Keratinocyte (primary cell): ENCODE measurements around the gene FIZ1. TPM values are rescaled to one million over a fixed set of nuclear protein-coding genes. Genes with fewer than 3 reads are reported as not detected.

ENCODE experiments used
- DNase-seq: peaks from one replicate; pipeline ENCODE4 v3.0.0-alpha.2; 2011; ENCODE audit warnings: low read depth, missing footprints, low spot score
- FAIRE-seq: peaks from 2 replicates; lab custom pipeline; 2011; peaks lifted over from hg19 to GRCh38; lab: Jason Lieb, UNC
- H2AFZ ChIP-seq: 2 replicates; pipeline ENCODE4 v1.6.0; 2012; ENCODE audit warnings: low read length, control low read depth, inconsistent platforms; ENCODE audit not compliant: control insufficient read depth
- H3K27ac ChIP-seq: 2 replicates; pipeline ENCODE4 v1.5.1; 2011; ENCODE audit warnings: low read length; ENCODE audit not compliant: control insufficient read depth, insufficient read depth
- H3K27me3 ChIP-seq: 3 replicates; pipeline ENCODE4 v1.6.0; 2011; ENCODE audit warnings: low read length; ENCODE audit not compliant: control insufficient read depth, insufficient read depth; ENCODE audit errors: extremely low read depth
- H3K36me3 ChIP-seq, 2 experiments: 2 replicates in 1 of 2; 3 replicates in 1 of 2; pipeline ENCODE4 v1.5.1; 2011; ENCODE audit warnings: low read length in 2 of 2, mild to moderate bottlenecking in 1 of 2; ENCODE audit not compliant: control insufficient read depth in 2 of 2, insufficient read depth in 2 of 2; ENCODE audit errors: extremely low read depth in 1 of 2
- H3K4me1 ChIP-seq: 3 replicates; pipeline ENCODE4 v1.5.1; 2011; ENCODE audit warnings: low read length; ENCODE audit not compliant: control insufficient read depth, insufficient read depth; ENCODE audit errors: extremely low read depth
- H3K4me2 ChIP-seq: 3 replicates; pipeline ENCODE4 v1.6.0; 2011; ENCODE audit warnings: low read depth, low read length; ENCODE audit not compliant: control insufficient read depth, insufficient read depth; ENCODE audit errors: extremely low read depth
- H3K4me3 ChIP-seq, 3 experiments: fragments of 200-600 bp in 1 of 3; sonication (generic) in 1 of 3; 2 replicates in 2 of 3; 3 replicates in 1 of 3; pipeline ENCODE4 v1.5.1; 2011 to 2016; ENCODE audit warnings: low read length in 3 of 3, mild to moderate bottlenecking in 3 of 3, control low read depth in 2 of 3, inconsistent platforms in 1 of 3, low read depth in 1 of 3, mixed read lengths in 1 of 3, mixed run types in 1 of 3, moderate library complexity in 1 of 3; ENCODE audit not compliant: control insufficient read depth in 2 of 3, insufficient read depth in 2 of 3; ENCODE audit errors: extremely low read depth in 1 of 3
- H3K79me2 ChIP-seq: 2 replicates; pipeline ENCODE4 v1.6.0; 2012; ENCODE audit warnings: low read length; ENCODE audit not compliant: control insufficient read depth, insufficient read depth
- H3K9ac ChIP-seq: 3 replicates; pipeline ENCODE4 v1.6.0; 2011; ENCODE audit warnings: low read length; ENCODE audit not compliant: control insufficient read depth, insufficient read depth; ENCODE audit errors: extremely low read depth
- H3K9me1 ChIP-seq: 3 replicates; pipeline ENCODE4 v1.6.0; 2011; ENCODE audit warnings: low read length; ENCODE audit not compliant: control insufficient read depth, insufficient read depth; ENCODE audit errors: extremely low read depth
- H3K9me3 ChIP-seq: 2 replicates; pipeline ENCODE4 v1.5.1; 2012; ENCODE audit warnings: low read depth, low read length; ENCODE audit not compliant: control insufficient read depth
- H4K20me1 ChIP-seq: 3 replicates; pipeline ENCODE4 v1.6.0; 2011; ENCODE audit warnings: low read length; ENCODE audit not compliant: control insufficient read depth, insufficient read depth; ENCODE audit errors: extremely low read depth
- EZH2 ChIP-seq: IDR thresholded peaks from one replicate; pipeline ENCODE4 v1.6.1; 2012; ENCODE audit warnings: inconsistent platforms, mild to moderate bottlenecking, low read length, moderate library complexity
- dilution Hi-C: fragments of 300-500 bp; cut with MboI; formaldehyde crosslinking; loops from one replicate; pipeline ENCODE4 v1.7.0; 2020; ENCODE audit warnings: low sequenced_read_pairs; ENCODE audit not compliant: extremely low pct_ligation_motif_present
- polyA plus RNA-seq, 5 experiments: library from polyadenylated mRNA; depleted of rRNA in 3 of 5; stranded (reverse) in 3 of 5; stranded (forward) in 1 of 5; unstranded in 1 of 5; fragments of >200 nt; gene quantifications; 1 replicate in 1 of 5; 2 replicates in 3 of 5; 3 replicates in 1 of 5; pipeline versions ENCODE4 v1.2.1 to v1.2.3, GENCODE V29; 2011 to 2012; ENCODE audit warnings: missing spikeins in 2 of 5, low read depth in 1 of 5, low replicate concordance in 1 of 5
- TF ChIP-seq, protein P1 (sequence below), 3 experiments: IDR thresholded peaks in 1 of 3; conservative IDR thresholded peaks in 1 of 3; optimal IDR thresholded peaks in 1 of 3; 2 replicates in 2 of 3; 3 replicates in 1 of 3; pipeline versions ENCODE3 to v1.5.1; 2011; ENCODE audit warnings: low read length in 3 of 3, mild to moderate bottlenecking in 3 of 3, moderate library complexity in 2 of 3, control low read depth in 1 of 3, inconsistent platforms in 1 of 3; ENCODE audit not compliant: insufficient read depth in 2 of 3; ENCODE audit errors: extremely low read depth in 1 of 3

Gene FIZ1
- polyA plus RNA-seq, 1 donor (not counting 4 experiments of a cell fraction or from before 2014, with no cell fraction given) = 2.7 TPM

DNA sequence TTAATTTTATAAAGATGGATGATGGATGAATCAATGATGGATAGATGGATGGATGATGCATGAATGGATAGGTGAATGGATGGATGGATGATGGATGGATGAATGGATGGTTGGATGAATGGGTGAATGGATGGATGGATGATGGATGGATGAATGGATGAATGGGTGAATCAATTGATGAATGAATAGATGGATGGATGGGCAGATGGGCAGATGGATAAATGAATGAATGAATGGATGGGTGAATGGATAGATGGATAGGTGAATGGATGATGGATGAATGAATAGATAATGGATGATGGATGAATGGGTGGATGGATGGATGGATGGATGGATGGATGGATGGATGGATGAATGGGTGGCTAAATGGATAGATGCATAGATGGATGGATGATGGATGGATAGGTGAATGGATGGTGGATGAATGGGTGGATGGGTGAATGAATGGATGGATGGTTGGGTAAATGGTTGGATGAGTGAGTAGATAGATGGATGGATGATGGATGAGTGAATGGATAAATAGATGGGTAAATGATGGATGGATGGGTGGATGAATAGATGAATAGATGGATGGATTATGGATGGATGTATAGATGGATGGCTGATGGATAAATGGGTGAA is 31.5 kb downstream of the FIZ1 start:
- Histone ChIP-seq H3K79me2 (no peaks in the 10 kb centered on the region), H3K27ac (no peak overlapping the region), H3K9me1 (no peaks in the 10 kb centered on the region), H3K4me3 (no peak overlapping the region), H3K9ac (no peak overlapping the region), H2AFZ (no peak overlapping the region), H3K27me3 (peaks cover 14% of the 10 kb centered on the region), H3K9me3 (no peaks in the 10 kb centered on the region), H3K36me3 (no peaks in the 10 kb centered on the region), H3K4me1 (no peaks in the 10 kb centered on the region), H3K4me2 (no peak overlapping the region), H4K20me1 (no peaks in the 10 kb centered on the region)
- TF ChIP-seq EZH2 = no peak
- TF ChIP-seq, protein P1, sequence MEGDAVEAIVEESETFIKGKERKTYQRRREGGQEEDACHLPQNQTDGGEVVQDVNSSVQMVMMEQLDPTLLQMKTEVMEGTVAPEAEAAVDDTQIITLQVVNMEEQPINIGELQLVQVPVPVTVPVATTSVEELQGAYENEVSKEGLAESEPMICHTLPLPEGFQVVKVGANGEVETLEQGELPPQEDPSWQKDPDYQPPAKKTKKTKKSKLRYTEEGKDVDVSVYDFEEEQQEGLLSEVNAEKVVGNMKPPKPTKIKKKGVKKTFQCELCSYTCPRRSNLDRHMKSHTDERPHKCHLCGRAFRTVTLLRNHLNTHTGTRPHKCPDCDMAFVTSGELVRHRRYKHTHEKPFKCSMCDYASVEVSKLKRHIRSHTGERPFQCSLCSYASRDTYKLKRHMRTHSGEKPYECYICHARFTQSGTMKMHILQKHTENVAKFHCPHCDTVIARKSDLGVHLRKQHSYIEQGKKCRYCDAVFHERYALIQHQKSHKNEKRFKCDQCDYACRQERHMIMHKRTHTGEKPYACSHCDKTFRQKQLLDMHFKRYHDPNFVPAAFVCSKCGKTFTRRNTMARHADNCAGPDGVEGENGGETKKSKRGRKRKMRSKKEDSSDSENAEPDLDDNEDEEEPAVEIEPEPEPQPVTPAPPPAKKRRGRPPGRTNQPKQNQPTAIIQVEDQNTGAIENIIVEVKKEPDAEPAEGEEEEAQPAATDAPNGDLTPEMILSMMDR (optimal IDR thresholded peaks at IDR 0.05 in 1 of 3, IDR thresholded peaks at IDR 0.05 in 1 of 3, conservative IDR thresholded peaks at IDR 0.05 in 1 of 3; ENCODE audit: extremely low read depth in 1 of 3, insufficient read depth in 2 of 3, low read length in 3 of 3) = no peak
- FAIRE-seq = no peak
- dilution Hi-C loops = no loop called here
- DNase-seq = no peak

DNA sequence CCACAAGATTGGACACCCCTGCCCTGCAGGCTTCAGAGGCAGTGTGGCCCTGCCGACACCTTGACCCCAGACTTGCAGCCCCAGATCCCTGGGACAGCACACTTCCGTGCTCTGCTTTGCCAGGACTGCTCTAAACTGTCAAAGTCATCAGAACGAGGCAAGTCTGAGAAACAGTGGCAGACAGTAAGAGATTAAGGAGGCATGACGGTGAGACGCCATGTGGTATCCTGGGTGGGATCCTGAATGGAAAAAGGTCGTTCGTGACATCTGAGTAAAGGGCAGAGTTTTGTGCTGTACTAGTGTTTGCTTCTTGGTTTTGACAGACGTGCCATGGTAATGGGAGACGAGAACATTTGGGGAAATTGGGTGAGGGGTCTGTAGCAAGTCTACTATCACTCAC is 32.5 kb downstream of the FIZ1 start:
- Histone ChIP-seq H2AFZ (no peak overlapping the region), H3K4me1 (no peaks in the 10 kb centered on the region), H3K36me3 (no peaks in the 10 kb centered on the region), H3K9me1 (no peaks in the 10 kb centered on the region), H4K20me1 (no peaks in the 10 kb centered on the region), H3K79me2 (no peaks in the 10 kb centered on the region), H3K27ac (no peak overlapping the region), H3K27me3 (peaks cover 14% of the 10 kb centered on the region), H3K9ac (no peak overlapping the region), H3K4me2 (no peak overlapping the region), H3K4me3 (no peak overlapping the region), H3K9me3 (no peaks in the 10 kb centered on the region)
- FAIRE-seq (no peak), DNase-seq (no peak)
- TF ChIP-seq, protein P1 (optimal IDR thresholded peaks at IDR 0.05 in 1 of 3, IDR thresholded peaks at IDR 0.05 in 1 of 3, conservative IDR thresholded peaks at IDR 0.05 in 1 of 3; ENCODE audit: extremely low read depth in 1 of 3, insufficient read depth in 2 of 3, low read length in 3 of 3) = no peak
- TF ChIP-seq EZH2 = no peak
- dilution Hi-C loops = no loop called here
